Tongue (tissue), 2 donors: ENCODE results near the gene TRMT1. TPM values are rescaled to one million over a fixed set of nuclear protein-coding genes. Genes with fewer than 3 reads are reported as not detected.

Source experiments
- DNase-seq: peaks from one replicate; pipeline ENCODE4 v3.0.0-alpha.2; 2015
- total RNA-seq: library from RNA; depleted of rRNA; stranded (reverse); fragments of >200 nt; gene quantifications from one replicate; pipeline ENCODE4 v1.2.3, GENCODE V29; 2014

The TRMT1 gene
- total RNA-seq, 1 donor from 2014 or later, result 20.9 TPM

GRCh38 chr19:13102416-13102665 is 14.2 kb downstream of the TRMT1 start:
- no peak for DNase-seq

- no peak for DNase-seq
Observed at GRCh38 chr19:13101590-13102415, 14.7 kb downstream of the TRMT1 start.

GRCh38 chr19:13100841-13101589 is 15.5 kb downstream of the TRMT1 start:
- no peak for DNase-seq

GRCh38 chr19:13100031-13100588 is 16.4 kb downstream of the TRMT1 start:
- no peak for DNase-seq

GRCh38 chr19:13099073-13099999 is 17.2 kb downstream of the TRMT1 start:
- DNase-seq, result peak; percentile 61

GRCh38 chr19:13098277-13099072 is 18.1 kb downstream of the TRMT1 start:
- DNase-seq, result peak; percentile 75

- DNase-seq, result no peak
Observed at GRCh38 chr19:13097463-13098258, 18.9 kb downstream of the TRMT1 start.

GRCh38 chr19:13097033-13097462 is 19.5 kb downstream of the TRMT1 start:
- DNase-seq, result no peak

GRCh38 chr19:13095934-13096927 is 20.3 kb downstream of the TRMT1 start:
- DNase-seq, result no peak

GRCh38 chr19:13095393-13095784 is 21.2 kb downstream of the TRMT1 start:
- no peak for DNase-seq

GRCh38 chr19:13094771-13095392 is 21.7 kb downstream of the TRMT1 start:
- no peak for DNase-seq

- DNase-seq, result peak; percentile 79
Observed at GRCh38 chr19:13094106-13094504, 22.4 kb downstream of the TRMT1 start.

- peak; percentile 95 for DNase-seq
Observed at GRCh38 chr19:13093407-13094105, 23.0 kb downstream of the TRMT1 start.

- DNase-seq, result no peak
Observed at GRCh38 chr19:13092606-13093235, 23.8 kb downstream of the TRMT1 start.

- no peak for DNase-seq
Observed at GRCh38 chr19:13092158-13092543, 24.4 kb downstream of the TRMT1 start.

GRCh38 chr19:13091400-13092157 is 25.0 kb downstream of the TRMT1 start:
- peak; percentile 94 for DNase-seq
